ENCODE data around the gene SULT1C2. TPM values are rescaled to one million over a fixed set of nuclear protein-coding genes. Genes with fewer than 3 reads are reported as not detected.

The SULT1C2 gene
- polyA plus RNA-seq, 2 of the 4 experiments (the other 2 are of a cell fraction) = 0.36 to 0.56 TPM

DNA sequence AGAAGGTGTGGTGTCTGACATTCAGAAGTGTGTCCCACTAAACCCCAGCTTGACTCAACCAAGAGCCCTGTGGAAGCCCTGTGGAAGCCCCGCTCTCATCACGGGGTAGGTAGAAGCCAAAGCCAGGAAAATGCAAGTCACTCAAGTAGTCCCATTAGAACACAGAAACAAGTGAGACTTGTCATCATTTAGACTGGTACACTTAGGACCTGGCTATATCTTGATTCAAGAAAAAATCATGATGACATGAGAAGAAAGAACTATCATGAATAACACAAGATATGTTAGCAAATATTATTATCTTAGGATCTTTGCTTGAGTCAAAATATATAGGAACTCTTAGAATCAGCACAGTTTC is 60.9 kb downstream of the SULT1C2 start:
- Histone ChIP-seq H3K4me2 (peak overlapping the region; percentile 21; the same call in 1 of the 3 replicates), H3K4me3 (no peak overlapping the region), H3K4me1 (peaks cover 7% of the 10 kb centered on the region), H3K9me3 (no peaks in the 10 kb centered on the region), H3K27ac (peak overlapping the region; percentile 63 to 70)
- ChIA-PET CTCF (interaction anchor here (0.6 to 5.6 kb wide), 5 partner anchors 17 to 287 kb away, joined by 3 to 30 read pairs (median 7); no protein-coding TSS in a partner anchor), POLR2A (no interaction called here)
- TF ChIP-seq ESRRA (IDR thresholded peaks at IDR 0.05; ENCODE audit: borderline replicate concordance, low read length) (no peak), NFE2L2 (conservative IDR thresholded peaks at IDR 0.05; ENCODE audit: low read length) (peak; percentile 67), MAFK (IDR thresholded peaks at IDR 0.05; ENCODE audit: partially characterized antibody) (peak; percentile 37), RAD21 (conservative IDR thresholded peaks at IDR 0.05 in 1 of 2, IDR thresholded peaks at IDR 0.05 in 1 of 2) (no peak), HOXA7 (CRISPR knock-in tag; IDR thresholded peaks at IDR 0.05) (no peak), RFX5 (IDR thresholded peaks at IDR 0.05) (no peak), HEYL (CRISPR knock-in tag; IDR thresholded peaks at IDR 0.05) (no peak)
- WGBS (ENCODE audit: missing lambda C conversion rate) = 32% methylated on average over 2 of the region's 2 CpGs
- ATAC-seq (peak in 1 of 2 experiments; percentile 30; a peak in 3 of 6 replicates), DNase-seq (ENCODE audit: low read depth in 1 of 2, low spot score in 1 of 2) (no peak), FAIRE-seq (no peak)

DNA sequence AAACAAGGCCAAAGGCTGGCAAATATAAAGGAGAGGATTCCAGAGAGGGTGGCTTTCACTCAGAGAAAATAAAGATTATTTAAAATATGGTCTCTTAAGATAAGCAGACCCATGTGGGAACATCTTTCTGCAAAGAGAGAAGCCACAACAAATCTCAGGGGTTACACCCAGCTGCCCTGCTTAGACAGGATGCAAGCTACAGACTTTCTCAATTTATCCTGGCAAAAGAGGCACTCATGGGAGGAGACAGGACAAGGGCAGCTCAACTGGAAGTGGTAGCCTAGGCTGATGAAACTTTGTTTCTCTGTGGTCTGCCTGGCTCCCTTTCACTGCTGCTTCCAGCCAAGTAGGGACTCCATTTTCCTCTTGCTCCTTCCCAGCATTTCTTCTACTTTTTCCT is 63.2 kb downstream of the SULT1C2 start:
- ATAC-seq (no peak), FAIRE-seq (no peak), DNase-seq (ENCODE audit: low read depth in 1 of 2, low spot score in 1 of 2) (no peak)
- CTCF ChIA-PET = interaction anchor here (0.6 to 2.5 kb wide), 5 partner anchors 31 to 285 kb away, joined by 4 to 22 read pairs (median 5); partner anchors contain the start of gene GCC2
- POLR2A ChIA-PET = no interaction called here
- H3K4me1 ChIP-seq = peaks cover 7% of the 10 kb centered on the region
- no peak overlapping the region for H3K4me2 ChIP-seq
- no peak overlapping the region for H3K4me3 ChIP-seq
- TF ChIP-seq JUNB (IDR thresholded peaks at IDR 0.05) (no peak), EHF (CRISPR knock-in tag; IDR thresholded peaks at IDR 0.05) (no peak), NPAS2 (CRISPR knock-in tag; IDR thresholded peaks at IDR 0.05; ENCODE audit: borderline replicate concordance) (no peak)
- H3K9me3 ChIP-seq = no peaks in the 10 kb centered on the region
- H3K27ac ChIP-seq = peak overlapping the region; percentile 26 to 56; a peak in 3 of 6 replicates

DNA sequence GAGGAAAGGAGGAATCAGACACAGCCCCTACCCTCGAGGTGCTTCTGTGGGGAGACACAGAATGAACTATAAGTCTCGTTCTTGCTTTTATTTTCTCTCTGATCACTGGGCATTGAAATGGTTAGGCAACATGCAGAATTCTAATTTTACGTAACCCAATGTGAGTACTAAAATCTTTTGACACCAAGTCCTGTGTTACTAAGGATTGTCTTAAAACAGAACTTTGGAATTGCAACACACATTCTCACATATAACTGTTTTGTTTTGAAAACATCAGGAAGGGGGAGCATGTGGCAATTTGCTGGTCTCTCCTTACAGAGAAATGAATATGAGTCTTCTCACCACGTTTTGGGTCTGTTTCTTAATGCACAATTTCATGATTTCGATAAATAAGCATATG is 65.4 kb downstream of the SULT1C2 start:
- WGBS (ENCODE audit: missing lambda C conversion rate) = 65% methylated on average over 5 of the region's 5 CpGs
- DNase-seq (ENCODE audit: low read depth in 1 of 2, low spot score in 1 of 2) (no peak), FAIRE-seq (no peak), ATAC-seq (no peak)
- CTCF ChIA-PET = interaction anchor here (0.9 to 1.7 kb wide), 2 partner anchors 230 to 283 kb away, joined by 5 to 9 read pairs; no protein-coding TSS in a partner anchor
- TF ChIP-seq, protein P1, sequence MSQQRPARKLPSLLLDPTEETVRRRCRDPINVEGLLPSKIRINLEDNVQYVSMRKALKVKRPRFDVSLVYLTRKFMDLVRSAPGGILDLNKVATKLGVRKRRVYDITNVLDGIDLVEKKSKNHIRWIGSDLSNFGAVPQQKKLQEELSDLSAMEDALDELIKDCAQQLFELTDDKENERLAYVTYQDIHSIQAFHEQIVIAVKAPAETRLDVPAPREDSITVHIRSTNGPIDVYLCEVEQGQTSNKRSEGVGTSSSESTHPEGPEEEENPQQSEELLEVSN (IDR thresholded peaks at IDR 0.05; ENCODE audit: borderline replicate concordance, low read depth) = no peak
- TF ChIP-seq, protein P2, sequence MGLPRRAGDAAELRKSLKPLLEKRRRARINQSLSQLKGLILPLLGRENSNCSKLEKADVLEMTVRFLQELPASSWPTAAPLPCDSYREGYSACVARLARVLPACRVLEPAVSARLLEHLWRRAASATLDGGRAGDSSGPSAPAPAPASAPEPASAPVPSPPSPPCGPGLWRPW (IDR thresholded peaks at IDR 0.05) = no peak
- TF ChIP-seq BCL3 (IDR thresholded peaks at IDR 0.05) (no peak), ZNF302 (CRISPR knock-in tag; IDR thresholded peaks at IDR 0.05) (no peak), MYC (IDR thresholded peaks at IDR 0.05; ENCODE audit: borderline replicate concordance, low read length) (no peak), PBX3 (IDR thresholded peaks at IDR 0.05) (no peak), SREBF2 (IDR thresholded peaks at IDR 0.05) (no peak), NR3C1 (IDR thresholded peaks at IDR 0.05) (no peak), HDAC2 (IDR thresholded peaks at IDR 0.05) (no peak), SMC3 (IDR thresholded peaks at IDR 0.05) (no peak), HMGXB4 (CRISPR knock-in tag; IDR thresholded peaks at IDR 0.05; ENCODE audit: borderline replicate concordance) (no peak), ZSCAN20 (CRISPR knock-in tag; IDR thresholded peaks at IDR 0.05) (no peak)
- H3K27ac ChIP-seq = 0 out of 6 replicates have a peak overlapping the region, but pooled peaks of 1 of the 2 experiments have one; percentile 29
- POLR2A ChIA-PET = no interaction called here
- peaks cover 4% of the 10 kb centered on the region; the same call in 1 of the 3 replicates for H3K4me1 ChIP-seq
- no peaks in the 10 kb centered on the region for H3K9me3 ChIP-seq
- no peak overlapping the region for H3K4me2 ChIP-seq
- H3K4me3 ChIP-seq = no peak overlapping the region
